Transverse colon (tissue), 4 donors: Measurements from ENCODE around the gene HOGA1. TPM values are rescaled to one million over a fixed set of nuclear protein-coding genes. Genes with fewer than 3 reads are reported as not detected.
A peak's percentile ranks its signal among the peaks of the same experiment; 100 is the strongest.

ENCODE experiments used
- DNase-seq: peaks from one replicate; pipeline ENCODE4 v3.0.0-alpha.2; 2019
- H3K27ac ChIP-seq, 4 donors: fragments of 200-600 bp; sonication (generic); 2 replicates each; pipeline ENCODE4 v1.5.1; 2016 to 2018; ENCODE audit warnings: inconsistent platforms in 4 of 4
- H3K27me3 ChIP-seq: fragments of 200-600 bp; sonication (generic); 2 replicates; pipeline ENCODE4 v1.5.1; 2017; ENCODE audit warnings: inconsistent platforms
- H3K36me3 ChIP-seq, 4 donors: fragments of 200-600 bp; sonication (generic); 2 replicates each; pipeline ENCODE4 v1.5.1; 2017 to 2019; ENCODE audit warnings: inconsistent platforms in 4 of 4
- H3K4me1 ChIP-seq, 4 donors: fragments of 200-600 bp; sonication (generic); 2 replicates each; pipeline ENCODE4 v1.5.1; 2017 to 2020; ENCODE audit warnings: inconsistent platforms in 4 of 4
- H3K4me3 ChIP-seq, 4 donors: fragments of 200-600 bp; sonication (generic); 1 replicate in 1 of 4; 2 replicates in 3 of 4; pipeline versions ENCODE4 v1.5.1 to v1.6.1; 2017 to 2019; ENCODE audit warnings: inconsistent platforms in 4 of 4
- H3K9me3 ChIP-seq, 2 donors: fragments of 200-600 bp; sonication (generic); 2 replicates each; pipeline ENCODE4 v1.5.1; 2017 to 2019; ENCODE audit warnings: inconsistent platforms in 2 of 2
- CTCF ChIP-seq, 5 experiments: fragments of 200-600 bp in 3 of 5; fragments of 450-650 bp in 2 of 5; sonication (generic) in 3 of 5; IDR thresholded peaks; 1 replicate in 2 of 5; 2 replicates in 3 of 5; pipeline ENCODE4 v1.5.1; 2016 to 2017; ENCODE audit warnings: antibody characterized with exemption in 5 of 5, inconsistent platforms in 3 of 5, mild to moderate bottlenecking in 2 of 5, moderate library complexity in 1 of 5
- EP300 ChIP-seq: sonication (generic); formaldehyde crosslinking; IDR thresholded peaks from one replicate; pipeline ENCODE4 v1.6.1; 2017; ENCODE audit warnings: antibody characterized with exemption, low read depth
- POLR2A ChIP-seq: fragments of 450-650 bp; IDR thresholded peaks from one replicate; pipeline ENCODE4 v1.6.1; 2016; ENCODE audit warnings: antibody characterized with exemption, mild to moderate bottlenecking, moderate library complexity
- POLR2AphosphoS5 ChIP-seq, 3 donors: sonication (generic); formaldehyde crosslinking; IDR thresholded peaks; one replicate each; pipeline ENCODE4 v1.6.1; 2016; ENCODE audit warnings: antibody characterized with exemption in 3 of 3
- WGBS, 2 donors: methylation state at CpG; one replicate each; pipeline ENCODE4 v1.1.5; 2018; ENCODE audit warnings: low coverage in 1 of 2; 5-methylcytosine and 5-hydroxymethylcytosine counted together
- in situ Hi-C, 4 donors: fragments of 200-750 bp; cut with MboI; loops; one replicate each; pipeline versions ENCODE4 v1.15.0 to v1.15.1; 2017; ENCODE audit warnings: low sequenced_read_pairs in 3 of 4, low pct_ligation_motif_present in 1 of 4, low pct_unique_long_range_greater_than_20kb in 1 of 4
- intact Hi-C: fragments of 100-400 bp; cut with DNase I; formaldehyde crosslinking; loops from one replicate; pipeline ENCODE4 v1.15.1; 2023; ENCODE audit warnings: low total_unique reads
- total RNA-seq, 4 donors: library from RNA; depleted of rRNA; stranded (reverse); fragments of >200 nt; gene quantifications; one replicate each; pipeline ENCODE4 v1.1.0, GENCODE V29; 2016

Gene HOGA1
- total RNA-seq, 4 donors from 2014 or later: not detected

- intact Hi-C loops (no loop called here), in situ Hi-C loops (no loop called here)
- Histone ChIP-seq H3K4me1 (no peaks in the 10 kb centered on the region), H3K27ac (no peak overlapping the region), H3K9me3 (no peaks in the 10 kb centered on the region), H3K27me3 (no peaks in the 10 kb centered on the region), H3K36me3 (no peaks in the 10 kb centered on the region), H3K4me3 (no peak overlapping the region)
- TF ChIP-seq POLR2A (no peak), POLR2AphosphoS5 (IDR thresholded peaks at IDR 0.05) (no peak), EP300 (no peak), CTCF (IDR thresholded peaks at IDR 0.05) (no peak)
- DNase-seq: no peak
- 94% methylated on average over 1 of the region's 1 CpG; no CpG with 5 or more reads in 1 of the 2 donors for WGBS, 2 donors
Measured at GRCh38 chr10:97623277-97623676, 39.1 kb downstream of the HOGA1 start.

DNA sequence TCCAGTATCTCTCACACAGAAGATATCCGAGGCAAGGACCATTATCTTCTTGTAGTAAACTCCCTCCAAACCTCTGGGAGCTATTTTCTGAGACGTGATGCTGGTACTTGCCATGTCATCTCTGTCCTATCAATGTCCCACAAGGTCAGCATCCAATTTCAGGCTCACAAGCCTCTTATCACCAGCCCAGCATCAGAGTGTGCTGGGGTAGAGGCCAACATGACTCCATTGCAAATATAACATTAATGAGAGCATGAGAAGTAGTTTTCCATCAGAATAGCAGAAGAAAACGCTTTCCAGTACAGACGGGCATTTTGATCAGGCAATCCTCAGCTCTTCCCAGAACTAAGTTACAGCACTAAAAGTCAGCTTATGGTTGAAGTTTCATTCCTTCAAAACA is 43.5 kb downstream of the HOGA1 start:
- no peaks in the 10 kb centered on the region for H3K36me3 ChIP-seq
- intact Hi-C loops (no loop called here), in situ Hi-C loops (no loop called here)
- TF ChIP-seq EP300 (no peak), CTCF (IDR thresholded peaks at IDR 0.05) (no peak), POLR2A (no peak), POLR2AphosphoS5 (IDR thresholded peaks at IDR 0.05) (no peak)
- WGBS, 2 donors: 76 to 79% methylated on average over 3 to 4 of the region's 4 CpGs
- H3K4me3 ChIP-seq: no peak overlapping the region
- no peaks in the 10 kb centered on the region for H3K9me3 ChIP-seq
- no peak for DNase-seq
- no peaks in the 10 kb centered on the region for H3K27me3 ChIP-seq
- H3K27ac ChIP-seq: peak overlapping the region in 1 of 4 donors; percentile 13
- H3K4me1 ChIP-seq: peaks cover 0 to 6% (median 3%) of the 10 kb centered on the region in 4 donors

DNA sequence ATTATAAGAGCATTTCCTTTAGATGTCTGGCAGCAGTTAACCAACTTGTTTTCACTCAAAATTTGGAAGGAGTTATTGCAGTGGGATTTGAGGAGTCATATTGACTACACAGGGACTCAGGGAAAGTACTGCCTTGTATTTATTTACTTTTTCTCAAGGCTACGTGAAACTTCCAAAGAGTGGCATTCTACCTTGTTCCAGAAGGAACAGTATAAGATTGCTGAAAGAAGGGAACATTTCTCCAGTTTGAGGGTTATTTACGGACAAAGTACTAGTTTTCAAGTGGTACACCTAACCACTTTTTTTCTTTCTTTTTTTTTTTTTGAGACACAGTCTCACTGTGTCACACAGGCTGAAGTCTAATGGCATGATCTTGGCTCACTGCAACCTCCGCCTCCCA is 44.0 kb downstream of the HOGA1 start:
- H3K27ac ChIP-seq: peak overlapping the region in 1 of 4 donors; percentile 13
- no peak overlapping the region for H3K4me3 ChIP-seq
- H3K9me3 ChIP-seq: no peaks in the 10 kb centered on the region
- no peaks in the 10 kb centered on the region for H3K27me3 ChIP-seq
- H3K4me1 ChIP-seq: peaks cover 0 to 7% (median 4%) of the 10 kb centered on the region in 4 donors
- no peaks in the 10 kb centered on the region for H3K36me3 ChIP-seq
- no peak for TF ChIP-seq EP300
- TF ChIP-seq POLR2A: no peak
- no peak for TF ChIP-seq CTCF (IDR thresholded peaks at IDR 0.05)
- TF ChIP-seq POLR2AphosphoS5 (IDR thresholded peaks at IDR 0.05): no peak
- in situ Hi-C loops (no loop called here), intact Hi-C loops (no loop called here)
- no peak for DNase-seq
- WGBS, 2 donors: 72 to 83% methylated on average over 3 of the region's 3 CpGs

DNA sequence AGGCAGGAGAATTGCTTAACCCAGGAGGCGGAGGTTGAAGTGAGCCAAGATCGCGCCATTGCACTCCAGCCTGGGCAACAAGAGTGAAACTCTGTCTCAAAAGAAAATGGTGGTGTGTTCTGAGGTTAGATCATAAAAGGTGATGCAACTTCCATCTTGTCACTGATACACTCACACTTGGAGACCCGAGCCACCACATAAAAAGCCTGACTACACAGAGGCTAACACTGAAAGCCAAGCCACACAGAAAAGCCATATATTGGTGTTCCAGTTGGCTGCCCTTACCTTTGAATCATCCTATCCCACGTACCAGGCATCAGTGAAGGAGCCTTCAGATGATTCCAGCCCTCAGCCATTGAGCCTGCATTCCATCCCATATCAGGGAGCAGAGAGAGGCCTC is 45.1 kb downstream of the HOGA1 start:
- peaks cover 0 to 12% (median 6%) of the 10 kb centered on the region in 4 donors for H3K4me1 ChIP-seq
- TF ChIP-seq POLR2AphosphoS5 (IDR thresholded peaks at IDR 0.05): no peak
- TF ChIP-seq EP300: no peak
- no peak for TF ChIP-seq POLR2A
- no peak for TF ChIP-seq CTCF (IDR thresholded peaks at IDR 0.05)
- H3K4me3 ChIP-seq: no peak overlapping the region
- no peak overlapping the region for H3K27ac ChIP-seq
- no peak for DNase-seq
- intact Hi-C loops (no loop called here), in situ Hi-C loops (no loop called here)
- no peaks in the 10 kb centered on the region for H3K9me3 ChIP-seq
- 87 to 93% methylated on average over 3 to 5 of the region's 5 CpGs for WGBS, 2 donors
- H3K36me3 ChIP-seq: no peaks in the 10 kb centered on the region
- H3K27me3 ChIP-seq: no peaks in the 10 kb centered on the region
